ENCODE measurements around the gene SNCB.
A peak's percentile ranks its signal among the peaks of the same experiment; 100 is the strongest.

The SNCB gene

DNA sequence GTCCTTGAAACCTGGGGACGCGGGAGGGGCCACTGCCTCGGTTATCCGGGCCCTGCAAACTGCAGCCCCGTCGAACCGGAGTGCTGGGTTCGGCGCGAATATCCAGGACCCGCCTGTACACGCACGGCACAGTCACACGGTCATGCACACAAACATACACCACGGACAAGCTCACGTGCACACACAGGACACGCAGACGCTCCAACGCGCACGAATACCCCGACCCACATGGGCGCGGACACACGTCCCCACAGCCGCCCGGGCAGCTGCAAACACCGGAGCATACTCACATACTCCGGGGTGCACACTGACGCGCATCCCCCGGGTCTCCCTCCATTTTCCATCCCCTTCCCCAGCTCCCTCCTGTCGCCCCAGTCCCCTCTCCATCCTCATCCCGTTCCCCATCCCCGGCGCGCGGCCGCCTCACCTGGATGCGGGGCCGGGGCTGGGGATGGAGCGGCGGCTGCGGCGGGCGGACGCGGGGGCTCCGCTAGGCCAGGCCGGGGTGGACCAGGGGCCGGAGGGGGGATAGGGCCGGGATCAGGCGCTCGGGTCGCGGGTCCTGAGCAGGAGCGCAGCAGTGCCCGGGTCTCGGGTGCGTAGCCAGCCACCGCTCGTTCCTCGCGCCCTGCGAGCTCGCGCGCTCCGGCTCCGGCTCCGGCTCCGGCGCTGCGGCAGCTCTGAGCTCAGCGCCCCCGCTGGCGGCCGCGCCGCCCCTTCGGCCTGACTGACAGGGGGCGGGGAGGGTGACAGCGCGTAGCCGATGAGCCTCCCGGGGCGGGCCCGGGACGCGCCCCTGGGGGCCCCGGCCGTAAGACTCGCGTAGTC is at the start of gene SNCB, which contains the start of gene EIF4E1B:
SNCB (minus strand) TSS at position 682 of the 828 bp plus-strand sequence. CDS start 880 bp downstream, outside the sequence.
EIF4E1B (plus strand) TSS at position 823 of the 828 bp plus-strand sequence. CDS start 12,113 bp downstream, outside the sequence.
- no peak for DNase-seq (ENCODE audit: low spot score)

GRCh38 chr5:176679365-176680225 is 49.3 kb upstream of the SNCB start:
- no peak for DNase-seq (ENCODE audit: low spot score)

DNA sequence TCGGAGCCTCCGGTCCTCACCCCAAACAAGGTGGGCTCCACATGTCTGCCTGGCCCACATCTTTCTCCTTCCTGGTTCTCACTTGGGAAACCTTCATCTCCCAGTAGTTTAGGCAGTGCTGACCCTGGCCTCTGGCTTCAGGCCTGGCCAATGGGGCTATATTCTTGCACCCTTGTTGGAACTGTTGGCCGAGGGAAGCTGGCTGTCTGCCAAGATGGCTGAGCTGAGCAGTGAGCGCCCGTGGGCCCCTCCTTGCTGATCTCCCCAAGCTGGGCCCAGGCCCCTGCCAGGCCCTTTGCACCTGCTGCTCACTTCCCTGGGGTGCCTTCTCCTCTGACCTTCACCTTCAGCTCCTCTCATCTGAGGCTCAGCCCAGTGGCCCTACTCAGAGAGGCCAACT is 48.2 kb upstream of the SNCB start:
- no peak for DNase-seq (ENCODE audit: low spot score)

DNA sequence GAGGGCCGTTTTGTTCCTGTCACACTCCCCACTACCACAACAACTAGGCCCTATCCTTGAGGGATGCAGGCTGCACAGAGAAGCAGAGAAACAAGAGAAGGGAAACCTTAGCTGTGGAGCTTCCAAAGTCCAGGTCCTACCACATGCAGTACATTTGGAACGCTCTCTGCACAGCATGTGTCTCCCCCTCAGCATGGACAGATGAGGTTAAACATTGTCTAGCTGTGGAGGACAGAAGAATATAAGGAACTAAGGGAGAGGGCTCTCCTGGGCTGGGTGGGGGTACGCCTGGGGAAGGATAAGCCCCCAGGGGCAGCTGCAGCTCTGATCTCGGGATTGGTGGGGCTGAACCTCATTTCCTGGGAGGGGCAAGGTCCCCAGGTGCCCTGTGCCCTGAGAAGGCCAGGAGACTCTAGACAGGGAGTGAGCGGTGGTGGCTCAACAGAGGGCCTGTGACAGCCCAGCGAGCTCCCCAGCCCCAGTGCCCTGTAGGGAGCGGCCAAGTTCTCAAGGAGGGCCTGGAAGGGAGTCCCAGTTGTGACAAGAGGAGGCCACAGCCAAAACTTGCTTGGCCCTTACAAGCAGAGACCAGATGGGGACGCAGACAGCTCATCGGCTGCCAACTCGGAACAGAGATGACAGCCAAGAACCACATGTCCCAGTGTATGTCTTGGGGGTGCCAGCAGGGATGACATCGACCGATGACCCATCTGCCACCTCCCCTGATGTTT is 47.0 kb upstream of the SNCB start:
- DNase-seq (ENCODE audit: low spot score) = no peak

GRCh38 chr5:176676361-176676824 is 46.1 kb upstream of the SNCB start:
- DNase-seq (ENCODE audit: low spot score) = no peak

DNA sequence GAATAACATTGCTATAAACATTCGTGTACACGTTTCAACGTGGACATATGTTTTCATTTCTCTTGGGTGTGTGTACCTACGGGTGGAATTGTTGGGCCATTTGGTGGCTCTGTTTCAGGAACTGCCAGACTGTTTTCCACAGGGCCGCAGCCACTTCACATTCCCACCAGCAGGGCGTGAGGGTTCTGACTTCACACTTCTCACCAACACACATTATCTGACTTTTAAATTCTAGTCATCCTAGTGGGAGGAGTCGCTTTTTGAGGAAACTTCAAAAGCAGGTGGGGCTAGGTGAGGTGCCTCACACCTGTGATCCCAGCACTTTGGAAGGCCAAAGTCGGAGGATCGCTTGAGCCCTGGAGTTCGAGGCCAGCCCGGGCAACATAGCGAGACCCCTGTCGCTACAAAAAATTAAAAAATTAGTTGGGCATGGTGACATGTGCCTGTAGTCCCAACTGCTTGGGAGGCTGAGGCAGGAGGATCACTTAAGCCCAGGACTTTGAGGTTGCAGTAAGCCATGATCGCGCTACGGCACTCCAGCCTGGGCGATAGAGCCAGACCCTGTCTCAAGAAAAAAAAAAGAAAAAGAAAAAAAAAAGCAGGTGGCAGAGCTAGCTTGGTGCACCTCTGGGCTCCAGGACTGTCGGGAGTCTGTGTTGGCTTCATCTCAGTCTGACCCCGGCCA is 45.5 kb upstream of the SNCB start:
- DNase-seq (ENCODE audit: low spot score) = peak; percentile 54

DNA sequence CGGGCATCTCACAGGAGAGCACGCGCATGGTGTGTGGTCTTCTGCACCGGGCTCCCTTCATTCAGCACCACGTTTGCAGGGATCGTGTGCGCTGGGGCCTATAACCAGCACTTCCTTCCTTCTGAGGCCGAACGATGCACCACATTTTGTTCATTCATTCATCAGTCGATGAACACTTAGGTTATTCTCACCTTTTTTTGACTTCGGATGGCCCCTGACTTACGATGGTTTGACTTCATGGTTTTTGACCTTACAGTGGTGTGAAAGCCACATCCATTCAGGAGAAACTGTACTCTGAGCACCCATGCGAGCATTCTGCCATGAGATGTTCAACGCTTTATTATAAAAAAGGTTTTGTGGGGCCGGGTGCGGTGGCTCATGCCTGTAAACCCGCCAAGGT is 44.5 kb upstream of the SNCB start:
- no peak for DNase-seq (ENCODE audit: low spot score)

DNA sequence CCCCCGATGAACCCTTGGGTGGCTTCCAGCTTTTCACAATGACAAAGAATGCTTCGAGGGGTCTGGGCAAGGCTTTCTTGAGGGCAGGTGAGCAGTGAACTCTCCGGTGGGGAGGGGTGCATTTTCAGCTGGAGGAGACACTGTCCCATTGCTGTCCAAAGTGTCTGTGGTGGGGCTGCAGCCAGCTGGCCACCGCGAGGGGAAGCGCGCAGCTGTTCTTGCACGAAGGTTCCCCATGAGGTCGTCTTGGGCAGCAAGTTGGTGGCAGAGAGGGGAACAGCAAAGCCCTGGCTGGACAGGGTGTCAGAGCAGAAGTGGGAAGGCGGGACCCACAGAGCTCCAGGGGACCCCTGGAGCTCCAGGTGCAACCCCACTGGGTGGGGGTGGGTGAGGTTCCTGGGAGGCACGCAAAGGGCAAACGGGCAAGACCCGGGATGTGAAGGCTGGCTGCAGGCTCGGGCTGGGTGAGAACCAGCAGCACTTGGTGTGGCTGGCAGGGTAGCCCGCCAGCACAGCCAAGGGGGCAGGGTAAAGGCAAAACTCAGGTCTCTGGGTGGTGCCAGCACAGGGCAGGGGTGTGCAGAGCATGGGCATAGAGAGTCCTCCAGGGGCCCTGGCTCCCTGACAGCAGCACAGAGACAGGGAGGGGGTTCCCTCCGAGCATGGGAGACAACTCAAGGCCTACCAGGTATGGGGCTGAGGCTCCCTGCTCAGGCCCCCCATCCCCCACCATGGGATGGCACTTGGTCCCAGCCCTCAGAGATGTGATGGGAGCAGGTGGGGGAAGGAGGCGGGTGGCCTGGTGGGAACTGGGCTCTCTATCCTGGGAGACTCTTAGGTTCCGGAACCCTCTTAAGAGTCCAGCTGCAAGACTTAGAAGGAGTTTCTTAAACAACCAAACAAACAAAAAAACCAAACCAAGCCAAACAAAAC is 43.6 kb upstream of the SNCB start:
- DNase-seq (ENCODE audit: low spot score) = no peak

DNA sequence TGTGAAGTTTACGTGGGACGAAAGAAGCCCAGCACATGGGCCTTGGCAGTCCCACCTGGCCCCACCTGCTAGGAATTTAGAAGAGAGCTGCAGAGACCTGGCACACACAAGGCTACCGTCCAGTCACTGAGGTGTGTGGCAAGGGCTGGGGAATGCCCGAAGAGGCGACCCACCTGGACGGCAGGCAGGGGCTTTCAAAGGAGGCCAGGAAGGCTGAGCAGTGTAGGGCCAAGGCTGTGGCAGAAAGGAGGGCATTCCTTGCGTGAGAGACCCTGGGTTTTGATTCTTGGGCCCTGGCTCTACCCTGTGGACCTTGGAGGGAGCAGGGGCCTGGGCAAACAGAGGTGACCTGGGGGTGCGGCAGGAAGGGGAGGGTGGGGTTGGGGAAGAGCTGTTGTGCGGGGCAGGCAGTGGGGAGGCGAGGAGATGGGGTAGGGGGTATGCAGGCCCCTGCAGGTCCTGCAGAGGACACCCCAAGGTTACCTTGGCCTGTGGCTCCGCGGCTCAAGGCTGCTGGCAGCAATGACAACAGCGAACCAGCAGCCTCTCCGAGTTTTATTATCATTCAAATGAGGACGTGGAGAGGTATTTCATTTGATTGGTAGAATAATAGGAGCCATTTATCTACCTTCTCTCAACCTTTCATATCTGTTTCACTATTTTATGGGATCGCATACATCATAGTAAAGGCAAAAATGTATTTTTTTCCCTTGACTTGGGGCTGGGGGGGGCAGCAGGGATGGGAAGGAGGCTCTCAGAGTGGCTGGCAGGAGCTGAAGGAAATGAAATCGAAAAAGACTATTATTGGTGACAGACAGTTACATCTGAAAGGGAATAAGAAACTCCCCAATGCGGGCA is 41.8 kb upstream of the SNCB start:
- DNase-seq (ENCODE audit: low spot score) = no peak

DNA sequence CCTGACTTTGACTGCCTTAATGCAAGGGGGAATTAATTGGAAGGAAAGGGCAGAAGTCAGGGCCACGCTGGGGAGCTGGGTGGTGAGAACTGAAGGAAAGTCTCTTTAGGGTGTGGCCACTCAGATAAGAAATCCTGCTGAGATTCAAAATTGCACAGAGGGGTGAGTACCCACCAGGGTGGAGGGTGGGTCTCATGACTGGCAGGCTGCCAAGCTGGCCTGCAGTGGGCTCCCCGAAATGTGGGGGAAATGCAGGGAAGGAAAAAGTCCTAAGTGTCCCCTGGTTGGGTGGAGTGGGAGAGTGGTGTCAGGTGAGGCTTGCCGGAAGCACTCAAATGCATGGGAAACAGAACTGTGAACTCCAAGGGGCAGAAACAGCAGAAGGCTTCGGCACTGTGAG is 41.1 kb upstream of the SNCB start:
- DNase-seq (ENCODE audit: low spot score) = no peak

- no peak for DNase-seq (ENCODE audit: low spot score)
These were observed 40.1 kb upstream of the SNCB start for GRCh38 chr5:176670449-176670848.

- no peak for DNase-seq (ENCODE audit: low spot score)
These were observed 37.3 kb upstream of the SNCB start for GRCh38 chr5:176667637-176668036.

DNA sequence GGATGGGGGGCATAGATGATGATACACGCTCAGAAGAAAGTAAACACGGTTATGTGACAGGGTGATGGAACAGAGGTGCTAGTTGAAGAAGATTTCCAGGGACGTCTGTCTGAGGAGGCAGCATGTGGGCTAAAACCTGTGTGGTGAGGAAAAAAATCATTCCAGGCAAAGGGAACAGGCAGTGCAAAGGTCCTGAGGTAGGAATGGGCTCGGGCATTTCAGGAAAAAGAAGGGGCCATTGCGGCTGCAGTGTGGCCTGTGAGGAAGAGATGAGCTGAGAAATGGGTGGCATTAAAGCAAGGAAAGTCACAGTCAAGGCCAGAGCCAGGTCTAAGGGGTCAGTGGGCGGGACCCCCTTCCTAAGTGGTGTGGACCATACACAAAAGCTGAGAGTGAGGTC is 35.2 kb upstream of the SNCB start:
- DNase-seq (ENCODE audit: low spot score) = no peak

DNA sequence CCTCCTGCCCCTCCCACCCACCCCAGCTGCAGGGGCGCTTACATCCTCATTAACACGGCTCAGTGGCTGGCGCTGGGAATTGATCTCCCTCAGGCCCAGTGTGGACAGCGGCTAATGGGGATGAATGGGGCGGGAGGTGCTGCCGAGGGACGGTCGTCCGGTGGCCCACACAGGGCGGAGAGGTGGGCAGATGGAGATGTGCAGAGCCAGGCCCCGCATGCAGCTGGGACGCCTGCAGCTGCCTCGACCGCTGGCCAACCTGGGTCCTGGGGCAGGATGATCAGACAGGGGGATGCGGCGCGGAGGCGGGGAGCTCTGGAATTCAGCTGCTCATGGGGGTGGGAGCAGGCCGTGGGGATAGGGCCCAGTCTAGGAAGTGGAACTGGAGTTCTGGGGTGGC is 34.6 kb upstream of the SNCB start:
- DNase-seq (ENCODE audit: low spot score) = no peak

DNA sequence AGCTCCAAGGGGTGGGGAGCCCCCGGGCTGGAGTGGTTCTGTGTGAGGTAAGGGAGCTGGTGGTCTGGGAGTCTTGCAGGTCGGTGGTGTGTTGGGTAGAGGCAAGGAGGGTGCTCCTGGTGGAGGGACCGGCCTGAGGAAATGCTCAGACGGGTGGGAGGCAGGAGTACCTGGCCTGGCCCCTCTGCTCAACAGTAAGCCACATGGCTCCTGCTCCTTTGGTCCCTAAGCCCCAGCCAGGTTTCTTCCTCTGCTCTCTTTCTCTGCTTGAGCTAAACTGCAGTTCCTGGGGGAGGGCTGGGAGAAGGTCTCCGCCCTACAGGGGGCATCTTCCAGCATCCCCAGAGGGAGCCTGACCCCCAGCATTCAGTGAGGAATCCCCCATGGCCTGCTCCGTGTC is 34.1 kb upstream of the SNCB start:
- DNase-seq (ENCODE audit: low spot score) = no peak

DNA sequence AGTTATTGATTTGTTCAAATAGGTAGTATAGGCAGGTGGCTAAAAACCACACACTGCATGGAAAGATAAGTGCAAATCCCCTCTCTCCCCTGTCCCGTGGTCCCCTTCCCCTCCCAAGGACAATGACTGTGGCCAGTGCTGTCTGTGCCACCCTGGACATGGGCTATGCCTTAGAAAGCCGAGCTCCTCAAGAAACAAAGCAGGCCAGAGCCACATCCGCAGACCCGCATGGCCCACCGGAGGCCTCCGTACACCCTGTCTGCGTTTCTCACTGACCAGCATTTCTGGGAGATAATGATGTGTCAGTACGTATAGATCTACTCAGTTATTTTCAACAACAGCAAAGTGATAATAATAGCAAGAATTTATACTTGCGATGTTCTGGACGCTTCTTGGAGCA is 33.2 kb upstream of the SNCB start:
- DNase-seq (ENCODE audit: low spot score) = no peak

DNA sequence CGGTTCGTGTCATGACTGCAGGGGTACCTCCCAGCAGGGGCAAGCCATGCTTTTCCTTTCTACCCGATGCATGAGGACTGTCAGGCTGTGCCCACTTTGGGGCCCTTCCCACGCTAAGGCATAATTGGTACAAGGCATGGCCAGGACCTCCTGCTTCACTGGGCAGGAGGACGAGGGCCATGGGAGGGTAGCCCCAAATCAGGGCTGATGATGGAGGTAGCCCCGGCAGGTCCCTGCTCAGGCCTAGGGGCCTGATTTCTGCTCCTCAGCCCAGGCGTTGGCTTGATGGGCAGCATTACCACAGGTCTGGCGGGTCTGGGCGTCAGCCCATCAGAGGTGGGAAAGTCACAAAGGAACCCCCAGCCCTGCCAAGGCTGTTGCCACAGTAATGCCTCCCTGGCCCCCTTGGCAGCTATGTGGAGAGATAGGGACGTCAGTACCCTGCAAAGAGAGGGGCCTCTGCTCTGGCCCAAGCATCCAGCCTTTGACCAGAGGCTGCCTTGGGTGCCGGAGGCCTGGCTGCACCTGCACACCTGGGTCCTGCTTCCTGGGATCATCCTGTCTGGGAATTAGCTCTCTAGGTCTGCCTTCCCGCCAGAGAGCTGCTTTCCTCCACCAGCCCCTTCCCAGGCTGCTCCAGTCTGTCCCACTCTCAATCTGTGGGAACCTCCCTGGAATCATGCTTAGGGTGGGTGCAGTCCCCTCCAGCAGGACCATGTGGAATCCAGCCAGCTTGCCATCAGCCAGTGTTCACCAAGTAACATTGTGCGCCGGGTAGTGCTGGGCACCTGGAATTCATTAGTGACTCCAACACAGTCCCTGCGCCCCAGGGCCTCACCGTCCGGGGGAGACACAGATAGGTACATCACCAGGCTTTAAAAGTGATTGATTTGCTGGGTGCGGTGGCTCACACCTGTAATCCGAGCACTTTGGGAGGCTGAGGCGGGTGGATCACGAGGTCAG is 32.3 kb upstream of the SNCB start:
- no peak for DNase-seq (ENCODE audit: low spot score)

GRCh38 chr5:176661676-176662075 is 31.3 kb upstream of the SNCB start:
- DNase-seq (ENCODE audit: low spot score) = no peak
